Naive thymus-derived CD8-positive, alpha-beta T cell (primary cell): Measurements from ENCODE around the gene C6. TPM values are rescaled to one million over a fixed set of nuclear protein-coding genes. Genes with fewer than 3 reads are reported as not detected.

ENCODE experiments used
- ATAC-seq, 2 donors: fragments of 150-1000 bp; cut with Tn5 transposase in 1 of 2; sonication (Bioruptor Pico), chemical (Tn5 transposase) in 1 of 2; 1 replicate in 1 of 2; 2 replicates in 1 of 2; pipeline ENCODE4 v1.10.0; 2021; ENCODE audit warnings: mild to moderate bottlenecking in 2 of 2, moderate library complexity in 2 of 2
- POLR2A ChIA-PET: fragments of 350-600 bp; sonication (Branson Sonifier 250); formaldehyde crosslinking; loops from one replicate; lab custom pipeline; 2021; ENCODE audit warnings: antibody characterized with exemption; lab: Charles Lee
- DNase-seq, 10 donors: peaks; one replicate each; pipeline versions ENCODE4 v3.0.0 to v3.0.0-alpha.2; 2020 to 2022
- H3K27ac Mint-ChIP-seq, 10 donors: one replicate each; pipeline ENCODE4 v1.8.0; 2020 to 2022; ENCODE audit warnings: mild to moderate bottlenecking in 10 of 10, mixed read lengths in 10 of 10, moderate library complexity in 4 of 10, inconsistent platforms in 1 of 10
- H3K27me3 Mint-ChIP-seq, 5 donors: one replicate each; pipeline ENCODE4 v1.8.0; 2021 to 2022; ENCODE audit warnings: mixed read lengths in 5 of 5
- H3K36me3 Mint-ChIP-seq, 3 donors: one replicate each; pipeline ENCODE4 v1.8.0; 2020 to 2022; ENCODE audit warnings: mixed read lengths in 3 of 3, mild to moderate bottlenecking in 2 of 3, inconsistent platforms in 1 of 3
- H3K4me1 Mint-ChIP-seq, 4 donors: one replicate each; pipeline ENCODE4 v1.8.0; 2021 to 2022; ENCODE audit warnings: mixed read lengths in 4 of 4
- H3K4me3 Mint-ChIP-seq, 10 donors: one replicate each; pipeline ENCODE4 v1.8.0; 2020 to 2022; ENCODE audit warnings: mild to moderate bottlenecking in 10 of 10, mixed read lengths in 10 of 10, moderate library complexity in 6 of 10, inconsistent platforms in 1 of 10
- H3K9me3 Mint-ChIP-seq, 9 donors: one replicate each; pipeline ENCODE4 v1.8.0; 2020 to 2022; ENCODE audit warnings: mixed read lengths in 9 of 9, mild to moderate bottlenecking in 3 of 9, inconsistent platforms in 1 of 9, moderate library complexity in 1 of 9
- polyA plus RNA-seq, 3 donors: library from polyadenylated mRNA; unstranded; fragments of 300-500 nt; fragmentation: Illumina TruSeq; gene quantifications; one replicate each; pipeline ENCODE4 v1.2.3, GENCODE V29; 2021
- total RNA-seq, 8 experiments: library from RNA in 2 of 8; stranded (reverse) in 2 of 8; gene quantifications; one replicate each; pipeline ENCODE4 v1.2.3 and lab custom pipeline; 2021 to 2026

C6 gene
- total and polyA plus RNA-seq, 5 experiments from 2014 or later = not detected

GRCh38 chr5:41095324-41096101 is 117.8 kb downstream of the C6 start:
- POLR2A ChIA-PET = no interaction called here
- Mint-ChIP-seq H3K4me3 (no peak overlapping the region), H3K4me1 (no peaks in the 10 kb centered on the region), H3K27ac (no peak overlapping the region), H3K36me3 (no peaks in the 10 kb centered on the region), H3K9me3 (peaks cover 0 to 11% (median 0%) of the 10 kb centered on the region in 9 donors), H3K27me3 (peaks cover 0 to 2% (median 0%) of the 10 kb centered on the region in 5 donors)
- ATAC-seq (no peak), DNase-seq (no peak)

DNA sequence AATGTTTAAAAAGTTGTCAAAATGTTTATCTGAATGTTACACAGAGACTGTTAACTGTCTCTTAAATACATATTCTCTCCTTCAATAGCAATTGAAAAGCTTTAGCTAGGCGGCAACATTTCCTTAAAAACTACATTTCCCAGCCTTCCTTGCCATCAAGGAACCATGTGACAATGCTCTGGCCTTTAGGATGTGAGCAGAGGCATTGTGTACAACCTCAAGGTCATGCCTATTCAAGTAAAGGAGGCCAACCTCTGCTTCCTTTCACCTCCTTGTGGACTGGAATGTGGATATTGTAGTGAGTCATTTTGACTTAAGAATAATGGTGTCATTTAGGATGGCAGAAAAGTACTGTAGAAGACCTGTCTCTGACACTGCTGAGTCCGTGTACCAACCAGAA is 118.5 kb downstream of the C6 start:
- Mint-ChIP-seq H3K4me3 (no peak overlapping the region), H3K9me3 (peaks cover 0 to 11% (median 0%) of the 10 kb centered on the region in 9 donors), H3K27ac (no peak overlapping the region), H3K27me3 (peaks cover 0 to 2% (median 0%) of the 10 kb centered on the region in 5 donors), H3K4me1 (no peaks in the 10 kb centered on the region), H3K36me3 (no peaks in the 10 kb centered on the region)
- no peak for ATAC-seq
- no peak for DNase-seq
- POLR2A ChIA-PET = no interaction called here

GRCh38 chr5:41093803-41094202 is 119.5 kb downstream of the C6 start:
- Mint-ChIP-seq H3K27ac (no peak overlapping the region), H3K4me3 (no peak overlapping the region), H3K4me1 (no peaks in the 10 kb centered on the region), H3K9me3 (peaks cover 0 to 11% (median 0%) of the 10 kb centered on the region in 9 donors), H3K36me3 (no peaks in the 10 kb centered on the region), H3K27me3 (peaks cover 0 to 2% (median 0%) of the 10 kb centered on the region in 5 donors)
- POLR2A ChIA-PET = no interaction called here
- ATAC-seq (no peak), DNase-seq (no peak)

Other genes starting within 250 kb of the C6 start
- gene MROH2B, start 142.2 kb downstream of the C6 start, total RNA-seq = not detected
- not detected for gene MROH2B, start 142.2 kb downstream of the C6 start, polyA plus RNA-seq